ENCODE measurements around the gene CCDC30.

DNA sequence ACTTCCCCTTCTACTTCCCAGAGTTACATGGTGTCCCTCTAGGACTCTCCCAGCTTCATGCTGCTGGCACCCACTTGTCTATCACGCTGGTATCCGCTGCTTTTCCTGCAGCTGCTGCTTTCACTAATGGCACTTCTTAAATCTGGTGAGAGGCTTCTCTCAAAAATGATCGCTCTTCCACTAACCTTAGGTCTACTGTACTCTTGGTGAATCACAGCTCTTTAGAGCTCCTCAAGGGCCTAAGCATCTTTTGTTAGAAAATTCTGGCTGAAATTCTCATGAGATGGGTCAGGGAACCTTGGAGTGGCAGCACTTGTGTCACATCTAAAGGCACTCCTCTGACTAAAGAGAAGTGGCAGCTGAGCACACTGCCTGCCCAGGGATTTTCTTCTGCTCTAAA lies 39.4 kb upstream of the CCDC30 start:
- TF ChIP-seq, protein P1, sequence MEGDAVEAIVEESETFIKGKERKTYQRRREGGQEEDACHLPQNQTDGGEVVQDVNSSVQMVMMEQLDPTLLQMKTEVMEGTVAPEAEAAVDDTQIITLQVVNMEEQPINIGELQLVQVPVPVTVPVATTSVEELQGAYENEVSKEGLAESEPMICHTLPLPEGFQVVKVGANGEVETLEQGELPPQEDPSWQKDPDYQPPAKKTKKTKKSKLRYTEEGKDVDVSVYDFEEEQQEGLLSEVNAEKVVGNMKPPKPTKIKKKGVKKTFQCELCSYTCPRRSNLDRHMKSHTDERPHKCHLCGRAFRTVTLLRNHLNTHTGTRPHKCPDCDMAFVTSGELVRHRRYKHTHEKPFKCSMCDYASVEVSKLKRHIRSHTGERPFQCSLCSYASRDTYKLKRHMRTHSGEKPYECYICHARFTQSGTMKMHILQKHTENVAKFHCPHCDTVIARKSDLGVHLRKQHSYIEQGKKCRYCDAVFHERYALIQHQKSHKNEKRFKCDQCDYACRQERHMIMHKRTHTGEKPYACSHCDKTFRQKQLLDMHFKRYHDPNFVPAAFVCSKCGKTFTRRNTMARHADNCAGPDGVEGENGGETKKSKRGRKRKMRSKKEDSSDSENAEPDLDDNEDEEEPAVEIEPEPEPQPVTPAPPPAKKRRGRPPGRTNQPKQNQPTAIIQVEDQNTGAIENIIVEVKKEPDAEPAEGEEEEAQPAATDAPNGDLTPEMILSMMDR (IDR thresholded peaks at IDR 0.05): no peak
- TF ChIP-seq TCF7L2 (IDR thresholded peaks at IDR 0.05; ENCODE audit: low read depth, low read length): no peak

Measured in Panc1 (cell line).